SU-DHL-6 (cell line): ENCODE results near the gene TRIM17.

Experiments used
- H2AFZ ChIP-seq: fragments of 200-600 bp; sonication (generic); 2 replicates; pipeline ENCODE4 v1.6.1; 2014; ENCODE audit warnings: low read depth, mild to moderate bottlenecking, moderate library complexity, mixed read lengths, antibody characterized with exemption, low read length; ENCODE audit not compliant: severe bottlenecking
- H3F3A ChIP-seq: fragments of 200-600 bp; shearing (Covaris generic); 2 replicates; pipeline ENCODE4 v1.6.0; 2016; ENCODE audit warnings: antibody characterized with exemption, mild to moderate bottlenecking; ENCODE audit not compliant: insufficient read depth
- H3K27ac ChIP-seq: fragments of 200-600 bp; sonication (generic); 2 replicates; pipeline ENCODE4 v1.5.1; 2016; ENCODE audit warnings: low read depth, mild to moderate bottlenecking, low read length, moderate library complexity, mixed read lengths
- H3K27me3 ChIP-seq: fragments of 200-600 bp; sonication (generic), shearing (Covaris generic); 2 replicates; pipeline ENCODE4 v1.6.0; 2014; ENCODE audit warnings: mild to moderate bottlenecking, low read length
- H3K36me3 ChIP-seq: fragments of 200-600 bp; sonication (generic); 2 replicates; pipeline ENCODE4 v1.6.1; 2014; ENCODE audit warnings: mild to moderate bottlenecking, low read length, mixed read lengths
- H3K4me2 ChIP-seq: fragments of 300-600, 200-600 bp; shearing (Covaris generic), sonication (generic); 2 replicates; pipeline ENCODE4 v1.6.0; 2014; ENCODE audit warnings: low read length, low read depth, mild to moderate bottlenecking; ENCODE audit not compliant: poor library complexity, severe bottlenecking
- H3K4me3 ChIP-seq: fragments of 200-600 bp; sonication (generic); 2 replicates; pipeline ENCODE4 v1.5.1; 2014; ENCODE audit warnings: antibody characterized with exemption, low read length, mild to moderate bottlenecking, mixed read lengths; ENCODE audit not compliant: insufficient read depth, poor library complexity, severe bottlenecking
- H3K79me2 ChIP-seq: fragments of 200-600 bp; sonication (generic); 2 replicates; pipeline ENCODE4 v1.6.1; 2014; ENCODE audit warnings: mild to moderate bottlenecking, low read length, moderate library complexity; ENCODE audit not compliant: insufficient read depth
- H3K9ac ChIP-seq: fragments of 200-600 bp; sonication (generic); 2 replicates; pipeline ENCODE4 v1.7.0; 2014; ENCODE audit warnings: mild to moderate bottlenecking, low read length
- H3K9me2 ChIP-seq: fragments of 200-600 bp; sonication (generic); replicated peaks from 2 replicates; pipeline ENCODE4 v1.6.1; 2014; ENCODE audit warnings: low read length; ENCODE audit not compliant: insufficient read depth
- H3K9me3 ChIP-seq: fragments of 200-600 bp; sonication (generic); 2 replicates; pipeline ENCODE4 v1.6.1; 2014; ENCODE audit warnings: low read length, mixed read lengths; ENCODE audit not compliant: insufficient read depth
- H4K20me1 ChIP-seq: fragments of 200-600 bp; sonication (generic); 2 replicates; pipeline ENCODE4 v1.6.1; 2014; ENCODE audit warnings: low read depth, mild to moderate bottlenecking, antibody characterized with exemption, low read length, moderate library complexity, mixed read lengths
- CTCF ChIP-seq: fragments of 200-600 bp; sonication (generic); IDR thresholded peaks from one replicate; pipeline ENCODE4 v1.5.1; 2017; ENCODE audit warnings: antibody characterized with exemption, mild to moderate bottlenecking, low read length, moderate library complexity; ENCODE audit not compliant: insufficient read depth, poor library complexity, severe bottlenecking
- EZH2phosphoT487 ChIP-seq: fragments of 200-600 bp; sonication (generic), shearing (Covaris generic); conservative IDR thresholded peaks from 2 replicates; pipeline ENCODE4 v1.6.1; 2018; ENCODE audit warnings: mild to moderate bottlenecking, antibody characterized with exemption, low read length, moderate library complexity, mixed read lengths

The TRIM17 gene

GRCh38 chr1:228359613-228360532 is 56.8 kb downstream of the TRIM17 start:
- no peaks in the 10 kb centered on the region for H3K79me2 ChIP-seq
- TF ChIP-seq EZH2phosphoT487 (no peak), CTCF (no peak)
- H3K27me3 ChIP-seq, result no peaks in the 10 kb centered on the region
- H3K36me3 ChIP-seq, result no peaks in the 10 kb centered on the region
- H3F3A ChIP-seq, result no peaks in the 10 kb centered on the region
- H4K20me1 ChIP-seq, result no peaks in the 10 kb centered on the region
- H2AFZ ChIP-seq, result no peak overlapping the region
- H3K27ac ChIP-seq, result no peak overlapping the region
- H3K4me3 ChIP-seq, result no peak overlapping the region
- no peaks in the 10 kb centered on the region for H3K9me2 ChIP-seq
- no peaks in the 10 kb centered on the region for H3K9me3 ChIP-seq
- H3K9ac ChIP-seq, result no peak overlapping the region
- no peak overlapping the region for H3K4me2 ChIP-seq

- Histone ChIP-seq H3K4me3 (no peak overlapping the region), H3K9me2 (no peaks in the 10 kb centered on the region), H4K20me1 (no peaks in the 10 kb centered on the region), H3F3A (no peaks in the 10 kb centered on the region), H3K9ac (no peak overlapping the region), H3K9me3 (no peaks in the 10 kb centered on the region), H3K36me3 (no peaks in the 10 kb centered on the region), H3K27me3 (no peaks in the 10 kb centered on the region), H2AFZ (no peak overlapping the region), H3K4me2 (no peak overlapping the region), H3K79me2 (no peaks in the 10 kb centered on the region), H3K27ac (no peak overlapping the region)
- TF ChIP-seq EZH2phosphoT487 (no peak), CTCF (no peak)
Observed at GRCh38 chr1:228358764-228359612, 57.7 kb downstream of the TRIM17 start.

- Histone ChIP-seq H3K79me2 (no peaks in the 10 kb centered on the region), H3K9ac (no peak overlapping the region), H4K20me1 (no peaks in the 10 kb centered on the region), H2AFZ (no peak overlapping the region), H3F3A (no peaks in the 10 kb centered on the region), H3K27ac (no peak overlapping the region), H3K4me2 (no peak overlapping the region), H3K4me3 (no peak overlapping the region), H3K36me3 (no peaks in the 10 kb centered on the region), H3K27me3 (no peaks in the 10 kb centered on the region), H3K9me2 (no peaks in the 10 kb centered on the region), H3K9me3 (no peaks in the 10 kb centered on the region)
- no peak for TF ChIP-seq EZH2phosphoT487
- no peak for TF ChIP-seq CTCF
Observed at GRCh38 chr1:228358039-228358763, 58.5 kb downstream of the TRIM17 start.
